Glutamatergic neuron (in vitro differentiated cells): ENCODE data around the gene SLC40A1. TPM values are rescaled to one million over a fixed set of nuclear protein-coding genes. Genes with fewer than 3 reads are reported as not detected.
A peak's percentile ranks its signal among the peaks of the same experiment; 100 is the strongest.

Experiments
- DNase-seq: peaks from one replicate; pipeline ENCODE4 v3.0.0; 2022
- H3K27ac Mint-ChIP-seq: one replicate; pipeline ENCODE4 v1.8.0; 2020; ENCODE audit warnings: mild to moderate bottlenecking, mixed read lengths, inconsistent platforms; ENCODE audit not compliant: unreplicated experiment
- H3K27me3 Mint-ChIP-seq: one replicate; pipeline ENCODE4 v1.8.0; 2020; ENCODE audit warnings: mild to moderate bottlenecking, moderate library complexity, mixed read lengths, inconsistent platforms; ENCODE audit not compliant: unreplicated experiment
- H3K36me3 Mint-ChIP-seq: one replicate; pipeline ENCODE4 v1.8.0; 2020; ENCODE audit warnings: mild to moderate bottlenecking, mixed read lengths, inconsistent platforms; ENCODE audit not compliant: unreplicated experiment
- H3K4me1 Mint-ChIP-seq: one replicate; pipeline ENCODE4 v1.8.0; 2020; ENCODE audit warnings: mild to moderate bottlenecking, low read depth, mixed read lengths, inconsistent platforms; ENCODE audit not compliant: unreplicated experiment
- H3K4me3 Mint-ChIP-seq: one replicate; pipeline ENCODE4 v1.8.0; 2020; ENCODE audit warnings: mild to moderate bottlenecking, mixed read lengths, inconsistent platforms; ENCODE audit not compliant: unreplicated experiment
- H3K9me3 Mint-ChIP-seq: one replicate; pipeline ENCODE4 v1.8.0; 2020; ENCODE audit warnings: mild to moderate bottlenecking, moderate library complexity, mixed read lengths, inconsistent platforms; ENCODE audit not compliant: unreplicated experiment
- total RNA-seq: library from RNA; stranded (reverse); fragmentation: NEBNext Ultra II Directional; extraction: Animal tissue kit (Norgen Biotek cat#: 25700); gene quantifications from one replicate; pipeline ENCODE4 v1.2.1, GENCODE V29; 2021; ENCODE audit not compliant: unreplicated experiment
- TF ChIP-seq, protein P1 (sequence below): fragments of 200-600 bp; sonication (generic); IDR thresholded peaks from one replicate; pipeline ENCODE4 v1.5.0; 2021; ENCODE audit not compliant: partially characterized antibody, unreplicated experiment

Gene SLC40A1
- total RNA-seq, 1 donor from 2014 or later = 0.56 TPM

DNA sequence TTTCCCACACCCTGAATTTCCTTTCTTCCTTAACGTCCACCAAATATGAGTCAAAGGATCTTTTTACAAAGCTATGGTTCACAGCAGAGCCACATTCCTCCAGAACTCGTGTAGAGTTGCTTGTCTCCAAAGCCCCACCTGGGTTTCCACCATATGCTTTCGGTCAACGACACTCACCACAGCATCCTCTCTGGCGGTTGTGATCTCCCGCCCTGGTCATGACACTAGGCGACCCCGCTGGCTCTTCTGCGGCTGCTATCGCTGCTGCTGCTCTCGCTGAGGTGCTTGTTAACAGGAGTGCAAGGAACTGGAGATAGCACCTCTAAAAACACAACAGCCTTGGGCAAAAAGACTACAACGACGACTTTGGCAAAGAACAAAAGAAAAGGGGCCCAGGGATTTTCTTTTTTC is 340 bp downstream of the SLC40A1 start:
- H3K27me3 Mint-ChIP-seq = peaks cover 12% of the 10 kb centered on the region
- H3K9me3 Mint-ChIP-seq = no peaks in the 10 kb centered on the region
- no peaks in the 10 kb centered on the region for H3K36me3 Mint-ChIP-seq
- H3K27ac Mint-ChIP-seq = no peak overlapping the region
- TF ChIP-seq, protein P1, sequence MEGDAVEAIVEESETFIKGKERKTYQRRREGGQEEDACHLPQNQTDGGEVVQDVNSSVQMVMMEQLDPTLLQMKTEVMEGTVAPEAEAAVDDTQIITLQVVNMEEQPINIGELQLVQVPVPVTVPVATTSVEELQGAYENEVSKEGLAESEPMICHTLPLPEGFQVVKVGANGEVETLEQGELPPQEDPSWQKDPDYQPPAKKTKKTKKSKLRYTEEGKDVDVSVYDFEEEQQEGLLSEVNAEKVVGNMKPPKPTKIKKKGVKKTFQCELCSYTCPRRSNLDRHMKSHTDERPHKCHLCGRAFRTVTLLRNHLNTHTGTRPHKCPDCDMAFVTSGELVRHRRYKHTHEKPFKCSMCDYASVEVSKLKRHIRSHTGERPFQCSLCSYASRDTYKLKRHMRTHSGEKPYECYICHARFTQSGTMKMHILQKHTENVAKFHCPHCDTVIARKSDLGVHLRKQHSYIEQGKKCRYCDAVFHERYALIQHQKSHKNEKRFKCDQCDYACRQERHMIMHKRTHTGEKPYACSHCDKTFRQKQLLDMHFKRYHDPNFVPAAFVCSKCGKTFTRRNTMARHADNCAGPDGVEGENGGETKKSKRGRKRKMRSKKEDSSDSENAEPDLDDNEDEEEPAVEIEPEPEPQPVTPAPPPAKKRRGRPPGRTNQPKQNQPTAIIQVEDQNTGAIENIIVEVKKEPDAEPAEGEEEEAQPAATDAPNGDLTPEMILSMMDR = no peak
- H3K4me1 Mint-ChIP-seq = peaks cover 7% of the 10 kb centered on the region
- H3K4me3 Mint-ChIP-seq = peak overlapping the region; percentile 85
- peak; percentile 36 for DNase-seq

DNA sequence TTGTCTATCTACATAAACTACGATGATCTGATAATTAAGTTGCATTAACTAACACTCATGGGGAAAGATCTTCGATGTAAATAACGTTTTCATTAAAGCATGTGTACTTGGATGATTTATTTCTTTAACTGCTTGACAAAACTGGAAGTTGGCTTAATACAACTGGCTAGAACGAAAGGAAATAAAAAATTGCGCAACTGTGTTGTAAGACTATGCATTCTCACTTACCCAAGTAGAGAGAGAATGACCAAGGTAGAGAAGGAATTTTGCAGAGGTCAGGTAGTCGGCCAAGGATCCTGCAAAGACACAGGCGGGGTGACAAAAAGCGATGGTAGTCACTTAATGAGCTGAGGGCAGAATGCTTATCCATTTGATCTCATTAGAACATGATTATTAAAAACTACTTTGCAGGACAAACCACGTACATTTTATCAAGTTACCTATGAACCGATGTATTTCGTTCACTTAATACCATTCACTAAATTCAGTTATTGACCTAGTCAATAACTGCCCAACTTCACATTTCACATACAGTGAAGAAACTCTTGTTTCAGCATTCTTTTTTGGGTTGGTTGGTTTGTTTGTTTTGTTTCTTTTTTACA is 900 bp downstream of the SLC40A1 start:
- no peak for DNase-seq
- peaks cover 12% of the 10 kb centered on the region for H3K27me3 Mint-ChIP-seq
- TF ChIP-seq, protein P1 = no peak
- peaks cover 7% of the 10 kb centered on the region for H3K4me1 Mint-ChIP-seq
- no peaks in the 10 kb centered on the region for H3K36me3 Mint-ChIP-seq
- H3K27ac Mint-ChIP-seq = no peak overlapping the region
- peak overlapping the region; percentile 85 for H3K4me3 Mint-ChIP-seq
- H3K9me3 Mint-ChIP-seq = no peaks in the 10 kb centered on the region

DNA sequence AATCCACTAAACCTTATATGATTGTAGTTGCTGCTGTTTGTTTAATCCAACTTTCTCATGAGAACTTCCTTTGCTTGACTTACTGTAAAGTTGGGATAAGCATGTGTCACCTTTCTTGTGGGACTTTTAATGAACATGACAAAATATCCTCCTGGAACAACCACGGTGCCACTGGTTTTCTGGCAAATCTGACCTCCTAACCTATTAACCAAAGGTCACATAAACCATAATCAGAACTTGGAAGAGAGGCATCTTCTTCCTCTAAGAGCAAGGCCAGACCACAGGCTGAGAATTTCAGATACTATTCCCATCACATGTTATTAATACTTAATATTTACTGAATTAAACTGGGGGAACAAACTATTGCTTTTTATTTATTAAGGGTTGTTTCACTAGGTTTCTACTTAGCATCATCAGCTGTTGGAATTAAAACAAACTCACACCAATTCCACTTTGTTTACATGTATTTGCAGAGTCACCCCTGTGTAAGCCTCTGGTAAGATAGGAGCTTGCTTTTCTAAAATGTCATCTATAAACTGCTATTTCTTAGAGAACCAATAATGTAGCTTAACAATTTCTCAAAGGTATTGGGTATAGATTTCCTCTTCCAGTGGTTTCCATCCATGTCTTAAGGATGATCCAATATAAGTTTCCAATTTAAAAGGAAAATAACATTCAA is 2.2 kb downstream of the SLC40A1 start:
- H3K4me3 Mint-ChIP-seq = no peak overlapping the region
- H3K27me3 Mint-ChIP-seq = peaks cover 10% of the 10 kb centered on the region
- DNase-seq = no peak
- H3K27ac Mint-ChIP-seq = no peak overlapping the region
- no peaks in the 10 kb centered on the region for H3K36me3 Mint-ChIP-seq
- H3K4me1 Mint-ChIP-seq = peaks cover 7% of the 10 kb centered on the region
- no peaks in the 10 kb centered on the region for H3K9me3 Mint-ChIP-seq
- TF ChIP-seq, protein P1 = no peak

DNA sequence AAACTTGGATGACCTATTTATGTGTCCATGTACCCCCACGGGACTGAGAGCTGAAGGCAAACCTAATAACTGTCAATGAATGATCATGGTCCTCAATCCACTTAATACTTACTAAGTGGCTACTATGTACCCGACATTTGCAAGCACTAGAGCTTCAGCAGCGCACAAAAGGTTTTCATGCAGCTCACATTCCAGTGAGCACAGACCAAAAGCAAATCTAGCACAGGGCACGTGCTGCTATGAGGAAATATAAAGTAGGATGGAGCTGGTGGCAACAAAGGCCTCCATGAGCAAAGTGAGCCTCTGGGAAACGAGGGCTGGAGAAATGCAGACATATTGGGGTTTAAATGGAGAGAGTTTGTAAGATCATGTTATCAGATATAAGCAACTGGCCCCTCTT is 3.5 kb downstream of the SLC40A1 start:
- Mint-ChIP-seq H3K36me3 (no peaks in the 10 kb centered on the region), H3K9me3 (no peaks in the 10 kb centered on the region), H3K27ac (no peak overlapping the region), H3K4me1 (peaks cover 7% of the 10 kb centered on the region), H3K4me3 (no peak overlapping the region), H3K27me3 (peaks cover 7% of the 10 kb centered on the region)
- DNase-seq = no peak
- TF ChIP-seq, protein P1 = no peak

DNA sequence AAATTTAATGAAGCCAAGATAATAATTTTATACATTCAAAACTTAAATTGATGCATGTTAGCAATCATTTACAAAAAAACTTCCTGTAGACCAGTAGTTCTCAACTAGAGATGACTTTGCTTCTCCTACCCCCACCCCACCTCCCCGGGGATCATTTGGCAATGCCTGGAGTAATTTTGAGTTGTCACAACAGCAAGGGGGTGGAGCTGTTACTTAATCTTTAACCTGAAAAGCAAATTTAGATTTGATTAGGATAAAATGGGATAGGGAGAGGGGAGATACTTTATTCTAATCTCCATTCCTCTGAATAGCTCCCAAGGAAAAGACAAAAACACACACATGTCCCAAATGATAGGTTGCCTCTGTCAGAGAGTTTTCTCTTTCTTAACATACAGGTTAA is 4.2 kb downstream of the SLC40A1 start:
- peaks cover 5% of the 10 kb centered on the region for H3K27me3 Mint-ChIP-seq
- TF ChIP-seq, protein P1 = no peak
- H3K4me3 Mint-ChIP-seq = no peak overlapping the region
- H3K36me3 Mint-ChIP-seq = no peaks in the 10 kb centered on the region
- no peaks in the 10 kb centered on the region for H3K9me3 Mint-ChIP-seq
- no peak overlapping the region for H3K27ac Mint-ChIP-seq
- peaks cover 7% of the 10 kb centered on the region for H3K4me1 Mint-ChIP-seq
- DNase-seq = no peak
